ENCODE results near the gene SHLD2. TPM values are rescaled to one million over a fixed set of nuclear protein-coding genes. Genes with fewer than 3 reads are reported as not detected.

Gene SHLD2
- total and polyA plus RNA-seq, 2 of the 13 experiments (the other 11 are each of a cell fraction or from before 2014, with no cell fraction given): 25.7 to 53.7 TPM

GRCh38 chr10:87094373-87095235 is at the start of gene SHLD2, which contains the start of gene GLUD1 (continued):
- no peak for TF ChIP-seq DPF2 (CRISPR knock-in tag; IDR thresholded peaks at IDR 0.05; ENCODE audit: borderline replicate concordance, low read depth)
- no peak for TF ChIP-seq SNAI1 (CRISPR knock-in tag; IDR thresholded peaks at IDR 0.05; ENCODE audit: borderline replicate concordance)
- TF ChIP-seq ZNF446 (CRISPR knock-in tag; IDR thresholded peaks at IDR 0.05): no peak
- TF ChIP-seq NCOR1 (IDR thresholded peaks at IDR 0.05; ENCODE audit: borderline replicate concordance, low read length): no peak
- no peak for TF ChIP-seq ZBED4 (CRISPR knock-in tag; IDR thresholded peaks at IDR 0.05; ENCODE audit: borderline replicate concordance)
- TF ChIP-seq, protein P1, sequence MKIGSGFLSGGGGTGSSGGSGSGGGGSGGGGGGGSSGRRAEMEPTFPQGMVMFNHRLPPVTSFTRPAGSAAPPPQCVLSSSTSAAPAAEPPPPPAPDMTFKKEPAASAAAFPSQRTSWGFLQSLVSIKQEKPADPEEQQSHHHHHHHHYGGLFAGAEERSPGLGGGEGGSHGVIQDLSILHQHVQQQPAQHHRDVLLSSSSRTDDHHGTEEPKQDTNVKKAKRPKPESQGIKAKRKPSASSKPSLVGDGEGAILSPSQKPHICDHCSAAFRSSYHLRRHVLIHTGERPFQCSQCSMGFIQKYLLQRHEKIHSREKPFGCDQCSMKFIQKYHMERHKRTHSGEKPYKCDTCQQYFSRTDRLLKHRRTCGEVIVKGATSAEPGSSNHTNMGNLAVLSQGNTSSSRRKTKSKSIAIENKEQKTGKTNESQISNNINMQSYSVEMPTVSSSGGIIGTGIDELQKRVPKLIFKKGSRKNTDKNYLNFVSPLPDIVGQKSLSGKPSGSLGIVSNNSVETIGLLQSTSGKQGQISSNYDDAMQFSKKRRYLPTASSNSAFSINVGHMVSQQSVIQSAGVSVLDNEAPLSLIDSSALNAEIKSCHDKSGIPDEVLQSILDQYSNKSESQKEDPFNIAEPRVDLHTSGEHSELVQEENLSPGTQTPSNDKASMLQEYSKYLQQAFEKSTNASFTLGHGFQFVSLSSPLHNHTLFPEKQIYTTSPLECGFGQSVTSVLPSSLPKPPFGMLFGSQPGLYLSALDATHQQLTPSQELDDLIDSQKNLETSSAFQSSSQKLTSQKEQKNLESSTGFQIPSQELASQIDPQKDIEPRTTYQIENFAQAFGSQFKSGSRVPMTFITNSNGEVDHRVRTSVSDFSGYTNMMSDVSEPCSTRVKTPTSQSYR (CRISPR knock-in tag; IDR thresholded peaks at IDR 0.05; ENCODE audit: borderline replicate concordance): peak; percentile 57; the same call in 1 of the 2 replicates
- no peak for TF ChIP-seq ATM (IDR thresholded peaks at IDR 0.05; ENCODE audit: borderline replicate concordance)
- TF ChIP-seq CERS6 (CRISPR knock-in tag; IDR thresholded peaks at IDR 0.05): 0 out of 2 replicates have a peak, but pooled peaks have one; percentile 4
- TF ChIP-seq ZNF773 (CRISPR knock-in tag; IDR thresholded peaks at IDR 0.05; ENCODE audit: borderline replicate concordance): peak; percentile 71; the same call in 1 of the 2 replicates
- TF ChIP-seq TOPORS (CRISPR knock-in tag; IDR thresholded peaks at IDR 0.05): no peak
- TF ChIP-seq THAP11 (CRISPR knock-in tag; IDR thresholded peaks at IDR 0.05): peak; percentile 17; the same call in 1 of the 2 replicates
- TF ChIP-seq, protein P2, sequence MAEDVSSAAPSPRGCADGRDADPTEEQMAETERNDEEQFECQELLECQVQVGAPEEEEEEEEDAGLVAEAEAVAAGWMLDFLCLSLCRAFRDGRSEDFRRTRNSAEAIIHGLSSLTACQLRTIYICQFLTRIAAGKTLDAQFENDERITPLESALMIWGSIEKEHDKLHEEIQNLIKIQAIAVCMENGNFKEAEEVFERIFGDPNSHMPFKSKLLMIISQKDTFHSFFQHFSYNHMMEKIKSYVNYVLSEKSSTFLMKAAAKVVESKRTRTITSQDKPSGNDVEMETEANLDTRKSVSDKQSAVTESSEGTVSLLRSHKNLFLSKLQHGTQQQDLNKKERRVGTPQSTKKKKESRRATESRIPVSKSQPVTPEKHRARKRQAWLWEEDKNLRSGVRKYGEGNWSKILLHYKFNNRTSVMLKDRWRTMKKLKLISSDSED (CRISPR knock-in tag; IDR thresholded peaks at IDR 0.05): no peak
- no peak for TF ChIP-seq PBX3 (CRISPR knock-in tag; IDR thresholded peaks at IDR 0.05; ENCODE audit: borderline replicate concordance)
- TF ChIP-seq ZNF337 (CRISPR knock-in tag; IDR thresholded peaks at IDR 0.05; ENCODE audit: borderline replicate concordance, low read depth): no peak
- no peak for TF ChIP-seq RARG (CRISPR knock-in tag; IDR thresholded peaks at IDR 0.05; ENCODE audit: low read depth)
- TF ChIP-seq ZNF383 (CRISPR knock-in tag; IDR thresholded peaks at IDR 0.05; ENCODE audit: borderline replicate concordance): no peak
- no peak for TF ChIP-seq ZMYM2 (CRISPR knock-in tag; IDR thresholded peaks at IDR 0.05)
